Spinal cord (tissue), 10 donors: ENCODE measurements around the gene STK40. TPM values are rescaled to one million over a fixed set of nuclear protein-coding genes. Genes with fewer than 3 reads are reported as not detected.

Experiments used
- DNase-seq, 6 donors: peaks; one replicate each; pipeline versions ENCODE4 v3.0.0 to v3.0.0-alpha.2; 2013 to 2015; ENCODE audit warnings: low spot score in 6 of 6, low read depth in 4 of 6
- H3K27ac ChIP-seq: one replicate; pipeline ENCODE4 v1.5.1; 2013; ENCODE audit warnings: low read depth, low read length, control low read depth
- H3K27me3 ChIP-seq: one replicate; pipeline ENCODE4 v1.6.1; 2013; ENCODE audit warnings: low read length; ENCODE audit not compliant: control insufficient read depth, insufficient read depth
- H3K36me3 ChIP-seq: one replicate; pipeline ENCODE4 v1.6.1; 2013; ENCODE audit warnings: low read length; ENCODE audit not compliant: control insufficient read depth, insufficient read depth
- H3K4me1 ChIP-seq: one replicate; pipeline ENCODE4 v1.6.1; 2013; ENCODE audit warnings: low read length; ENCODE audit not compliant: control insufficient read depth, insufficient read depth
- H3K4me3 ChIP-seq: one replicate; pipeline ENCODE4 v1.5.1; 2013; ENCODE audit warnings: low read depth, low read length, control low read depth
- H3K9me3 ChIP-seq: one replicate; pipeline ENCODE4 v1.6.1; 2013; ENCODE audit warnings: low read length; ENCODE audit not compliant: control insufficient read depth, insufficient read depth
- WGBS: methylation state at CpG from one replicate; pipeline ENCODE4 v1.1.5; 2013; ENCODE audit warnings: missing lambda C conversion rate; ENCODE audit not compliant: insufficient coverage; 5-methylcytosine and 5-hydroxymethylcytosine counted together
- polyA plus RNA-seq, 2 donors: library from polyadenylated mRNA; unstranded; fragments of 120-200 nt; gene quantifications; one replicate each; pipeline ENCODE4 v1.2.1, GENCODE V29; 2013; ENCODE audit not compliant: insufficient read length in 2 of 2
- total RNA-seq, 2 donors: library from RNA; depleted of rRNA in 1 of 2; stranded (reverse); fragments of 120-200 nt in 1 of 2; fragments of >200 nt in 1 of 2; gene quantifications; one replicate each; pipeline versions ENCODE4 v1.2.3 to v1.2.4, GENCODE V29; 2013 to 2014
- donor health status: healthy.

The STK40 gene
- total and polyA plus RNA-seq, 4 donors = 11.2 to 37.5 (median 28.3) TPM

DNA sequence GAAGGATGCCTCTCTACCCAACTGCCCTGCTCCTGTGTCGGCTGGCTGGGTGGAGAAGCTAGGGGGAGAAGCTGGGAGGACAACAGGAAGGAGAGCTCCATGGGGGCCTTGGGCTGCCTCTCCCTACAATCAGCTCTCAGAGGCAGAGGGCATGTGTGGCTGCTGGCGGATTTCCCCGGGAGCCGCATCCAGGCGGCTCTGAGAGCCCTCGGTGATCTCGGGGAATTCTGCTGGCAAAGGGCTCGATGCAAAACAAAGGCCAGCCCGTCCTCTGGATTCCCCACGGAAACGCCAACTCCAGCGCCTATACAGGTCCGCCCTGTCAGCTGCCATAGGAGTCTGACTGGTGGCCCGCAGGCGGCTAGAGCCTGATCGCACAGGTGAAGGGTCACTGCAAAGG, 35.9 kb downstream of the STK40 start:
- WGBS = 37% methylated on average over 15 of the region's 16 CpGs
- H3K27me3 ChIP-seq = no peaks in the 10 kb centered on the region

DNA sequence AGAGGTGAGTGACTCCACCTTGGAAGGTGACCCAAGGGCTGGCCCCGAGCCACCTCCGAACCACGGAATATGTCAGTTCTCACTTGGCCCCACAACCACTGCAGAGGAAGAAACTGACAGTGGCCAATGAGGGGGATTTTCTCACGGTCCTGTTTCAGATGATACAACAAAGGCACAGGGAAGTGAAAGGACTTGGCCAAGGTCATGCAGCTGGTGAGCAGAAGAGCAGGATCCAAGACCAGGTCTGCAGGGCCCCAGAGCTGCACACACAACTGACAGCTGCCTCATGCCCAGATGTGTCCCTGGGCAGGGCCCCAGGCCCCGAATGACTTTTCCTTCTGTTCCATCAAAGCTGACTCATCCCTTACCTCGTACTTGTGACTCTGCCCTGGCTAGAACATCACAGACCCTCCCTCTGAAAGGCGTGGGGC, 36.5 kb downstream of the STK40 start:
- WGBS = 85% methylated on average over 5 of the region's 7 CpGs
- no peak overlapping the region for H3K4me3 ChIP-seq
- no peak overlapping the region for H3K27ac ChIP-seq
- peaks cover 86% of the 10 kb centered on the region for H3K36me3 ChIP-seq
- H3K4me1 ChIP-seq = peaks cover 39% of the 10 kb centered on the region
- no peak for DNase-seq
- H3K9me3 ChIP-seq = no peaks in the 10 kb centered on the region
- H3K27me3 ChIP-seq = no peaks in the 10 kb centered on the region

More for the DNA sequence above, 35.9 kb downstream of the STK40 start:
- Histone ChIP-seq H3K4me1 (peaks cover 39% of the 10 kb centered on the region), H3K9me3 (no peaks in the 10 kb centered on the region), H3K36me3 (peaks cover 86% of the 10 kb centered on the region), H3K4me3 (no peak overlapping the region), H3K27ac (no peak overlapping the region)
- peak in 1 of 6 donors; percentile 34 for DNase-seq

DNA sequence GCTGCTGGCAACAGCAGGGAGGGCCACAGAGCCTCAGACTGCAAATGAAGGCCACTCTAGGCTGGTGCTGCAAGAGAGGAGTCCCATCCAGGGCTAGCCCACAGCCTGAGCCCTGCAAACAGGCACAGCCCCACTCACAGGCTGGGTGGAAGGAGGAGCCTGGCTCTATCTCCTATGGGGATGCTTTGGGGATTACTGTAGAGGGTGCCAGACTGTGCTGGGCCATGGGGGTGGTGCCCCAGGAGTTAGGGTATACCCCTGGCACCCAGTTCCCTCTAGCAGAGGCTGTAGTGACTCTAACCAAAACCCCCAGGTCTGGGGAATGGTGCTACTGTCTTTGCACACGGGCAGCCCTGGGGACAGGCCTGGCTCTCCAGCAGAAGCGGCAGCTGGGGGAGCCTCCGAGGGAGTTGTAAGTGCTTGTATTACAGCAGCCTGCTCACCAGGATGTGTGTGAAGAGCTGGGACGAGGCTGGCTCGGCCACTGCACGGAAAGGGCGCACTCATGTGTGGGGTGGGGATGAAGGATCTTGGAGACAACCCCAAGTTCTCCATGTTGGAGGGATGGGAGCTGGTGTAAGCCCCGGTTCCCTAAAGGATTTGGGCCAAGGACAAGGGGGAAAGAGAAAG, 38.9 kb downstream of the STK40 start:
- Histone ChIP-seq H3K4me1 (peaks cover 27% of the 10 kb centered on the region), H3K27ac (no peak overlapping the region), H3K36me3 (peaks cover 88% of the 10 kb centered on the region), H3K27me3 (no peaks in the 10 kb centered on the region), H3K9me3 (no peaks in the 10 kb centered on the region), H3K4me3 (no peak overlapping the region)
- DNase-seq = no peak
- WGBS = 86% methylated on average over 8 of the region's 8 CpGs

DNA sequence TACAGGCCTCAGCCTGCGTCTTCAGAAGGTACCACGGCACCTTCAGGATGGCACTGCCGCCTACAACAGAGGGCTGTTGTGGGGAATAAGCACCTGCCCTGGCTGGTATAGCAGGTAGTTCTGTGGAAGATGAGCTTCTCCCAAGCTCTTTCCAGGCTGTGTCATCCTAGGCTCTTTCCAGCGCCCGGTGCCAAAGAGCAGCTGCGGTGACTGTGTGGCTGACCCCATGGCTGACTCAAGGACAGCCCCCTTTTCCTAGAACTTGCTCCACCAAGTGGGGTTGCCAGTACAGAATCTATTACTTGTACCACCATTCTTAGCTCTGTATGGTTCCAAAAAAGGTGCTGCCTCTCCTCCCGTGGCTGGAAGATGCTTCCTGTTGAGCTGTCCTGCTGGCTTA, 40.4 kb downstream of the STK40 start:
- no peak for DNase-seq
- 95% methylated on average over 7 of the region's 7 CpGs for WGBS
- no peaks in the 10 kb centered on the region for H3K9me3 ChIP-seq
- no peak overlapping the region for H3K4me3 ChIP-seq
- H3K27ac ChIP-seq = no peak overlapping the region
- no peaks in the 10 kb centered on the region for H3K27me3 ChIP-seq
- peaks cover 97% of the 10 kb centered on the region for H3K36me3 ChIP-seq
- H3K4me1 ChIP-seq = peaks cover 12% of the 10 kb centered on the region

DNA sequence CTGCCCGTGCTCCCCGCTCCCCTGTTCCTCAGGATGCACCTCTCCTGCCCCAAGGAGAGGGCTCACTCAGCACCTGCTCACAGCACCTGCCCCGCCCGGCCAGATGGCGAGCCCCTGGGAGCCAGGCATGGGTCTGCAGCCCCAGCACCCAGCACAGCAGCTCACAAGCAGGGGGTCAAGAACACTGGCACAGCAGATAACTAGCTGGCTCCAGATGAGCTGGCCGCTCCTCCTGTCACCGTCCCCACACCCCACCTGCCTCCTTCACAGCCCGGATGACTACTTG, 41.4 kb downstream of the STK40 start:
- Histone ChIP-seq H3K4me1 (peaks cover 10% of the 10 kb centered on the region), H3K27ac (no peak overlapping the region), H3K9me3 (no peaks in the 10 kb centered on the region), H3K27me3 (no peaks in the 10 kb centered on the region), H3K4me3 (no peak overlapping the region), H3K36me3 (peaks cover 97% of the 10 kb centered on the region)
- WGBS = 91% methylated on average over 8 of the region's 8 CpGs
- DNase-seq = no peak

DNA sequence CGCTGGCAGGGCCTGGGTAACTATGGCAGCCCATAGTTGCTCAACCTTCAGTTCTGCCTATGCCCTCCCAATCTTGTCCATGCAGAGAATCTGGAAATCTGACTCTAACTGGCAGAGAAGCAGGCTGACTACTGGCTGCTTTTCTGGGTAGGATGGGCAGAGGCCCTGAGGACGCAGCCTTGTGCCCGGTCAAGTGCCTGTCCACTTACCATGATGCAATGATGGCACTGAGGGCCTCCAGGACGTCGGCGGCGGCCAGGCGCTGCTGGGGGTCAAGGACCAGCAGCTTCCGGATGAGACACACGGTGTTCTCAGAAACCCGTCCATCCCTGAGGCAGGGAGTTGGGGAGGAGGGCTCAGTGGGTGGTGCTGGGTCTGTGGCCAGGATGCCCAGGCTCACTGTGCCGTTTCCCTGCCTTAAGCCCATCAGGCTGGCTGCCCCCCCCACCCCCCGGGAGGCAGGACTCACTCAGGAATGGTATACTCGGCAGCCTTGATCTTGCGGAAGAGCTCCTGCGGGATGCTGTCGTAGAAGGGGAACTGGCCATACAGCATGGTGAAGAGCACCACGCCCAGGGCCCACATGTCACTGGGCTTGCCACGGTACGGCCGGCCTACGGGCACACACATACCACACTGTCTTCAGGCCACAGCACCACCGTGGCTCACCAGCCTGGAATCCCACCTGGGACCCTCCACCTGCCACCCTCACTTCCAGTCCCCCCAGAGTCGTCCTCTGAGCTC, 41.9 kb downstream of the STK40 start:
- Histone ChIP-seq H3K4me1 (peaks cover 14% of the 10 kb centered on the region), H3K36me3 (peaks cover 95% of the 10 kb centered on the region), H3K4me3 (no peak overlapping the region), H3K27ac (no peak overlapping the region), H3K27me3 (no peaks in the 10 kb centered on the region), H3K9me3 (no peaks in the 10 kb centered on the region)
- no peak for DNase-seq
- 95% methylated on average over 22 of the region's 24 CpGs for WGBS

GRCh38 chr1:36342426-36343185, 43.1 kb downstream of the STK40 start:
- peaks cover 87% of the 10 kb centered on the region for H3K36me3 ChIP-seq
- H3K27ac ChIP-seq = no peak overlapping the region
- 91% methylated on average over 8 of the region's 10 CpGs for WGBS

DNA sequence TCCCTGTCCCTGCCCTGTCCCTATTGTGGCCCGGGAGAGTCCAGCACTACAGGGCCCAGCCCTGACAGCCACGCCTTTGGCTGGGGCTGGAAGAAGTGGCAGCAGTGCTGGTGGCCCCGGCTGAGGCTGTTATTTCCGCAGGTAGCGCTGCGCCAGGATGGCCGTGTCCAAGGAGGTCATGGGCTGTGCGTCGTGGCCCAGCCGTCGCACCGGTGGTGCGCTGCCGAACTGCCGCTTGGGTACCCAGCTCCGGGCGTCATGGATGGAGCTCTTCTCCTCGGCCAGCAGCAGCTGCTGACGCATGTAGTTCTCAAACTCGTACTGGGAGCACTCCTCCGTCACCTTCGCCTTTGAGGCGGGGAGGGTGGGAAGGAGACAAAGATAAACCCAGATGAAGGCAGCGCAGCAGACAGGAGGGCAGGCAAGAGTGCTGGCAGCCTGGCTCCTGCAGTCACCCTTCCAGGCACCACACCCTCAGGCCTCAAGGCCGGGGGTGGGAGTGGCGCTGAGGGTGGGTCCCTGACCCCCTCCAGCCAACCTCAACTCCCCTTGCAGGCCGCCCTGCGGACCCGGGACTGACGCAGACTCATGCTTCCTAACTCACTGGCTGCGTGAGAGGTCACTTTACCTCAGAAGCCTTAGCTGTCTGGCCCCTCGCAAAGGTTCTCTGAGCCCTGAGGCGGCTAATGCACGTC, 44.0 kb downstream of the STK40 start:
- Histone ChIP-seq H3K36me3 (peaks cover 79% of the 10 kb centered on the region), H3K27ac (no peak overlapping the region)

More at GRCh38 chr1:36342426-36343185, 43.1 kb downstream of the STK40 start:
- Histone ChIP-seq H3K4me3 (no peak overlapping the region), H3K9me3 (no peaks in the 10 kb centered on the region), H3K27me3 (no peaks in the 10 kb centered on the region), H3K4me1 (peaks cover 21% of the 10 kb centered on the region)
- peak in 1 of 6 donors; percentile 27 for DNase-seq

GRCh38 chr1:36339615-36340014, 46.1 kb downstream of the STK40 start:
- Histone ChIP-seq H3K4me1 (peaks cover 21% of the 10 kb centered on the region), H3K36me3 (peaks cover 61% of the 10 kb centered on the region), H3K27ac (no peak overlapping the region), H3K9me3 (no peaks in the 10 kb centered on the region), H3K4me3 (no peak overlapping the region), H3K27me3 (no peaks in the 10 kb centered on the region)
- WGBS = 80% methylated on average over 7 of the region's 9 CpGs
- DNase-seq = no peak

More for the DNA sequence above, 44.0 kb downstream of the STK40 start:
- no peaks in the 10 kb centered on the region for H3K27me3 ChIP-seq
- H3K9me3 ChIP-seq = no peaks in the 10 kb centered on the region
- H3K4me3 ChIP-seq = no peak overlapping the region
- H3K4me1 ChIP-seq = peaks cover 21% of the 10 kb centered on the region
- 94% methylated on average over 34 of the region's 34 CpGs for WGBS
- no peak for DNase-seq
